Camera-type eye (tissue), 1 donor: ENCODE data around the gene AFM. TPM values are rescaled to one million over a fixed set of nuclear protein-coding genes. Genes with fewer than 3 reads are reported as not detected.

ENCODE experiments used
- total RNA-seq: library from RNA; depleted of rRNA; stranded (reverse); fragments of >200 nt; gene quantifications from one replicate; pipeline ENCODE4 v1.2.3, GENCODE V29; 2014

Gene AFM
- total RNA-seq = not detected

GRCh38 chr4:73481358-73481757 is at the start of gene AFM:
Gene AFM, plus strand, starts transcription at chr4:73481745. Its CDS starts 31 bp downstream, at chr4:73481776.

GRCh38 chr4:73435984-73436383 is 45.6 kb upstream of the AFM start, which contains the start of gene AFP:
Gene AFP, plus strand, starts transcription at chr4:73436221. Its CDS starts 42 bp downstream, at chr4:73436263.

Other genes starting within 250 kb of the AFM start
- 111 TPM for gene ANKRD17, start 222.9 kb upstream of the AFM start, total RNA-seq
- 0.71 TPM for gene ALB, start 77.5 kb upstream of the AFM start, total RNA-seq
- gene AFP, start 45.5 kb upstream of the AFM start, total RNA-seq = not detected
- 4.2 TPM for gene RASSF6, start 138.7 kb downstream of the AFM start, total RNA-seq